ENCODE data around the gene OTUD5.

- TF ChIP-seq ZNF274 (IDR thresholded peaks at IDR 0.05; ENCODE audit: low read depth, low read length) (no peak), YY1 (IDR thresholded peaks at IDR 0.05; ENCODE audit: insufficient read depth, insufficient read length) (no peak)
These were observed 1.3 kb upstream of the OTUD5 start for GRCh38 chrX:48958635-48959094.

Data from NT2/D1 (cell line).